Measurements from ENCODE around the gene ENPP7. TPM values are rescaled to one million over a fixed set of nuclear protein-coding genes. Genes with fewer than 3 reads are reported as not detected.

Gene ENPP7
- polyA plus RNA-seq, 1 donor (not counting 4 experiments of a cell fraction or from before 2014, with no cell fraction given) = not detected

- Histone ChIP-seq H3K27ac (ENCODE audit: control insufficient read depth, insufficient read depth, low read length) (no peak overlapping the region), H2AFZ (ENCODE audit: control insufficient read depth, low read length) (no peak overlapping the region), H3K4me2 (ENCODE audit: control insufficient read depth, extremely low read depth, insufficient read depth, low read depth, low read length) (no peak overlapping the region), H3K4me1 (ENCODE audit: control insufficient read depth, extremely low read depth, insufficient read depth, low read length) (no peaks in the 10 kb centered on the region), H3K36me3 (ENCODE audit: control insufficient read depth in 2 of 2, extremely low read depth in 1 of 2, insufficient read depth in 2 of 2, low read length in 2 of 2) (no peaks in the 10 kb centered on the region), H4K20me1 (ENCODE audit: control insufficient read depth, extremely low read depth, insufficient read depth, low read length) (no peaks in the 10 kb centered on the region), H3K27me3 (ENCODE audit: control insufficient read depth, extremely low read depth, insufficient read depth, low read length) (peaks cover 63% of the 10 kb centered on the region), H3K4me3 (ENCODE audit: control insufficient read depth in 2 of 3, extremely low read depth in 1 of 3, insufficient read depth in 2 of 3, low read depth in 1 of 3, low read length in 3 of 3) (no peak overlapping the region), H3K9me1 (ENCODE audit: control insufficient read depth, extremely low read depth, insufficient read depth, low read length) (no peaks in the 10 kb centered on the region), H3K9me3 (ENCODE audit: control insufficient read depth, low read depth, low read length) (no peaks in the 10 kb centered on the region), H3K9ac (ENCODE audit: control insufficient read depth, extremely low read depth, insufficient read depth, low read length) (no peak overlapping the region), H3K79me2 (ENCODE audit: control insufficient read depth, insufficient read depth, low read length) (no peaks in the 10 kb centered on the region)
- dilution Hi-C loops (cut with MboI; ENCODE audit: extremely low pct_ligation_motif_present, low sequenced_read_pairs) = no loop called here
- FAIRE-seq (no peak), DNase-seq (ENCODE audit: low read depth, low spot score) (no peak)
- TF ChIP-seq EZH2 (IDR thresholded peaks at IDR 0.05; ENCODE audit: low read length) (no peak), CTCF (optimal IDR thresholded peaks at IDR 0.05 in 1 of 3, IDR thresholded peaks at IDR 0.05 in 1 of 3, conservative IDR thresholded peaks at IDR 0.05 in 1 of 3; ENCODE audit: extremely low read depth in 1 of 3, insufficient read depth in 2 of 3, low read length in 3 of 3) (no peak)
These were observed 11.8 kb downstream of the ENPP7 start for GRCh38 chr17:79742589-79742918.

- Histone ChIP-seq H2AFZ (ENCODE audit: control insufficient read depth, low read length) (no peak overlapping the region), H3K4me1 (ENCODE audit: control insufficient read depth, extremely low read depth, insufficient read depth, low read length) (no peaks in the 10 kb centered on the region), H3K4me3 (ENCODE audit: control insufficient read depth in 2 of 3, extremely low read depth in 1 of 3, insufficient read depth in 2 of 3, low read depth in 1 of 3, low read length in 3 of 3) (no peak overlapping the region), H3K27me3 (ENCODE audit: control insufficient read depth, extremely low read depth, insufficient read depth, low read length) (peaks cover 63% of the 10 kb centered on the region), H4K20me1 (ENCODE audit: control insufficient read depth, extremely low read depth, insufficient read depth, low read length) (no peaks in the 10 kb centered on the region), H3K4me2 (ENCODE audit: control insufficient read depth, extremely low read depth, insufficient read depth, low read depth, low read length) (no peak overlapping the region), H3K9me3 (ENCODE audit: control insufficient read depth, low read depth, low read length) (no peaks in the 10 kb centered on the region), H3K27ac (ENCODE audit: control insufficient read depth, insufficient read depth, low read length) (no peak overlapping the region), H3K36me3 (ENCODE audit: control insufficient read depth in 2 of 2, extremely low read depth in 1 of 2, insufficient read depth in 2 of 2, low read length in 2 of 2) (no peaks in the 10 kb centered on the region), H3K9me1 (ENCODE audit: control insufficient read depth, extremely low read depth, insufficient read depth, low read length) (no peaks in the 10 kb centered on the region), H3K79me2 (ENCODE audit: control insufficient read depth, insufficient read depth, low read length) (no peaks in the 10 kb centered on the region), H3K9ac (ENCODE audit: control insufficient read depth, extremely low read depth, insufficient read depth, low read length) (no peak overlapping the region)
- FAIRE-seq = no peak
- TF ChIP-seq CTCF (optimal IDR thresholded peaks at IDR 0.05 in 1 of 3, IDR thresholded peaks at IDR 0.05 in 1 of 3, conservative IDR thresholded peaks at IDR 0.05 in 1 of 3; ENCODE audit: extremely low read depth in 1 of 3, insufficient read depth in 2 of 3, low read length in 3 of 3) (no peak), EZH2 (IDR thresholded peaks at IDR 0.05; ENCODE audit: low read length) (no peak)
- dilution Hi-C loops (cut with MboI; ENCODE audit: extremely low pct_ligation_motif_present, low sequenced_read_pairs) = no loop called here
- DNase-seq (ENCODE audit: low read depth, low spot score) = no peak
These were observed 12.3 kb downstream of the ENPP7 start for GRCh38 chr17:79742951-79743476.
